Activated CD4-positive, alpha-beta memory T cell treated with anti-CD3 and anti-CD28 coated beads, Interleukin-2, amount 10 ng/mL, durations not matched to agents 7 days and 5 days (primary cell): ENCODE measurements around the gene ZNF428. TPM values are rescaled to one million over a fixed set of nuclear protein-coding genes. Genes with fewer than 3 reads are reported as not detected.
"Not testable (repeated sequence)": the region's sequence is repeated elsewhere in the genome, so short reads cannot be mapped to it uniquely, and the experiment has no call there.

Source experiments
- CTCF ChIA-PET: fragments of 350-600 bp; sonication (Branson Sonifier 250); formaldehyde crosslinking; loops from one replicate; lab custom pipeline; 2021; ENCODE audit warnings: antibody characterized with exemption, inconsistent platforms; lab: Charles Lee
- POLR2A ChIA-PET: fragments of 350-600 bp; sonication (Branson Sonifier 250); formaldehyde crosslinking; loops from one replicate; lab custom pipeline; 2021; ENCODE audit warnings: antibody characterized with exemption; lab: Charles Lee
- DNase-seq: peaks from one replicate; pipeline ENCODE4 v3.0.0-alpha.2; 2020
- H3K27ac Mint-ChIP-seq: one replicate; pipeline ENCODE4 v1.8.0; 2021; ENCODE audit warnings: mild to moderate bottlenecking, mixed read lengths
- H3K27me3 Mint-ChIP-seq: one replicate; pipeline ENCODE4 v1.8.0; 2021; ENCODE audit warnings: mixed read lengths
- H3K36me3 Mint-ChIP-seq: one replicate; pipeline ENCODE4 v1.8.0; 2021; ENCODE audit warnings: low read depth, mixed read lengths
- H3K4me1 Mint-ChIP-seq: one replicate; pipeline ENCODE4 v1.8.0; 2021; ENCODE audit warnings: mixed read lengths
- H3K4me3 Mint-ChIP-seq: one replicate; pipeline ENCODE4 v1.8.0; 2021; ENCODE audit warnings: mild to moderate bottlenecking, mixed read lengths
- H3K9me3 Mint-ChIP-seq: one replicate; pipeline ENCODE4 v1.8.0; 2021; ENCODE audit warnings: mixed read lengths
- total RNA-seq, 2 experiments: library from RNA; stranded (reverse); gene quantifications; one replicate each; pipeline ENCODE4 v1.2.3, GENCODE V29; 2021

Gene ZNF428
- total RNA-seq, 2 experiments from 2014 or later, result 19.7 to 20.6 TPM

GRCh38 chr19:43652546-43652874, 33.1 kb upstream of the ZNF428 start:
- POLR2A ChIA-PET, result no interaction called here
- Mint-ChIP-seq H3K4me3 (no peak overlapping the region), H3K36me3 (peaks cover 53% of the 10 kb centered on the region), H3K27ac (no peak overlapping the region), H3K4me1 (peaks cover 4% of the 10 kb centered on the region), H3K9me3 (no peaks in the 10 kb centered on the region), H3K27me3 (no peaks in the 10 kb centered on the region)
- DNase-seq, result no peak
- CTCF ChIA-PET, result interaction anchor here (0.7 to 2.1 kb wide), 4 partner anchors 11 to 117 kb away, joined by 3 to 9 read pairs (median 6); no protein-coding TSS in a partner anchor

- peak; percentile 56 for DNase-seq
- H3K27ac Mint-ChIP-seq, result no peak overlapping the region
- no peak overlapping the region for H3K4me3 Mint-ChIP-seq
- POLR2A ChIA-PET, result no interaction called here
- no peaks in the 10 kb centered on the region for H3K9me3 Mint-ChIP-seq
- no peaks in the 10 kb centered on the region for H3K27me3 Mint-ChIP-seq
- H3K4me1 Mint-ChIP-seq, result peaks cover 4% of the 10 kb centered on the region
- CTCF ChIA-PET, result interaction anchor here (1.3 to 2.1 kb wide), 3 partner anchors 11 to 97 kb away, joined by 5 to 9 read pairs (median 8); no protein-coding TSS in a partner anchor
- peaks cover 54% of the 10 kb centered on the region for H3K36me3 Mint-ChIP-seq
These were observed 32.5 kb upstream of the ZNF428 start for GRCh38 chr19:43651758-43652545.

DNA sequence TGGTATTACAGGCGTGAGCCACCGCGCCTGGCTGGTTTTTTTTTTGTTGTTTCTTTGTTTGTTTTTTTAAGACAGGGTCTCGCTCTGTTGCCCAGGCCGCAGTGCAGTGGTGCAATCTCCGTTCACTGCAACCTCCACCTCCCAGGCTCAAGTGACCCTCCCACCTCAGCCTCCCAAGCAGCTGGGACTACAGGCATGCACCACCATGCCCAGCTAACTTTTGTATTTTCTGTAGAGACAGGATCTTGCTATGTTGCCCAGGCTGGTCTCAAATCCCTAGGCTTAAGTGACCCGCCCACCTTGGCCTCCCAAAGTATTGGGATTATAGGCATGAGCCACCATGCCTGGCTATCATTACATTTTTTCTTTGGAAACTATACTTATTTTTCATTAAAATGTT, 30.8 kb upstream of the ZNF428 start:
- H3K4me3 Mint-ChIP-seq, H3K9me3 Mint-ChIP-seq, DNase-seq, H3K4me1 Mint-ChIP-seq, H3K27ac Mint-ChIP-seq, H3K27me3 Mint-ChIP-seq, POLR2A ChIA-PET: not testable (repeated sequence)
- CTCF ChIA-PET, result interaction anchor here (1.3 kb wide), 1 partner anchor 18 kb away, joined by 4 read pairs; no protein-coding TSS in a partner anchor
- peaks cover 49% of the 10 kb centered on the region for H3K36me3 Mint-ChIP-seq

DNA sequence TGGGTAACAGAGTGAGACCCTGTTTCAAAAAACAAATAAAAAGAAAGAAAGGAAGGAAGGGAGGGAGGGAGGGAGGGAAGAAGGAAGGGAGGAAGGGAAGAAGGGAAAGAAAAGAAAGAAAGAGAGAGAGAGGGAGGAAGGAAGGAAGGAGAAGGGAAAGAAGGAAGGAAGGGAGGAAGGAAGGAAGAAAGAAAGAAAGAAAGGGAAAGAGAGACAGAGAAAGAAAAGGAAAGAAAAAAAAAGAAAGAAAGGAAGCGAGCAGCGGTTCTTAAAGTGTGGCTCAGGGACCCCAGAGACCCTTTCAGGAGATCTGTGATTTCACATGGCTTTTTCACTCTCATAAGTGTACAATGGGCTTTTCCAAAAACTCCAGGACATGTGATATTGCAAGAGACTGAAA, 30.1 kb upstream of the ZNF428 start:
- POLR2A ChIA-PET, result no interaction called here
- Mint-ChIP-seq H3K27ac (no peak overlapping the region), H3K36me3 (peaks cover 44% of the 10 kb centered on the region), H3K4me3 (no peak overlapping the region), H3K27me3 (no peaks in the 10 kb centered on the region), H3K9me3 (no peaks in the 10 kb centered on the region), H3K4me1 (peaks cover 4% of the 10 kb centered on the region)
- no peak for DNase-seq
- CTCF ChIA-PET, result interaction anchor here (1.3 kb wide), 1 partner anchor 19 kb away, joined by 4 read pairs; no protein-coding TSS in a partner anchor

GRCh38 chr19:43648633-43649032, 29.2 kb upstream of the ZNF428 start:
- Mint-ChIP-seq H3K9me3 (no peaks in the 10 kb centered on the region), H3K4me3 (no peak overlapping the region), H3K27ac (no peak overlapping the region), H3K27me3 (peaks cover 2% of the 10 kb centered on the region), H3K4me1 (peaks cover 4% of the 10 kb centered on the region), H3K36me3 (peaks cover 38% of the 10 kb centered on the region)
- POLR2A ChIA-PET, result no interaction called here
- CTCF ChIA-PET, result no interaction called here
- no peak for DNase-seq

- ChIA-PET CTCF (no interaction called here), POLR2A (no interaction called here)
- peaks cover 24% of the 10 kb centered on the region for H3K36me3 Mint-ChIP-seq
- no peak for DNase-seq
- H3K4me1 Mint-ChIP-seq, result peaks cover 9% of the 10 kb centered on the region
- H3K9me3 Mint-ChIP-seq, result no peaks in the 10 kb centered on the region
- H3K27me3 Mint-ChIP-seq, result peaks cover 19% of the 10 kb centered on the region
- no peak overlapping the region for H3K4me3 Mint-ChIP-seq
- no peak overlapping the region for H3K27ac Mint-ChIP-seq
These were observed 24.8 kb upstream of the ZNF428 start for GRCh38 chr19:43644181-43644580.

DNA sequence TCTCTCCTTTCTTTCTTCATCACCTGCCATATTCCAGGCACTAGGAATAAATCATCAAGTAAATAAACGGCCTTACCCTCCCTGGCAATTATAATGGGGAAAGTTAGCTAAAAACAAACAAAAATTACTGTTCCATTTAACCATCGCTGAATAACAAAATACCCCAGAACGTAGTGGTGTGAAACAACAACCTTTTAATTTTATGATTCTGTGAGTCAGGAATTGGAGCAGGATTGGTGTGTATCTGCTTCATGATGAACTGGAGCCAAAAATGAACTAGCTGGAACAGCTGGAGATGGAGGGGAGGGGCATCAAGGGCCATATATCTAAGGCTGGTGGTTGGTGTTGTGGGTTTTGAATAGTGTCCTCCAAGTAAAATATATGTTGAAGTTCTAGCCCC, 23.9 kb upstream of the ZNF428 start:
- H3K27ac Mint-ChIP-seq, result no peak overlapping the region
- no peaks in the 10 kb centered on the region for H3K9me3 Mint-ChIP-seq
- peaks cover 28% of the 10 kb centered on the region for H3K27me3 Mint-ChIP-seq
- peaks cover 14% of the 10 kb centered on the region for H3K4me1 Mint-ChIP-seq
- no peak overlapping the region for H3K4me3 Mint-ChIP-seq
- POLR2A ChIA-PET, result no interaction called here
- DNase-seq, result no peak
- H3K36me3 Mint-ChIP-seq, result peaks cover 20% of the 10 kb centered on the region
- CTCF ChIA-PET, result interaction anchor here (0.8 kb wide), 1 partner anchor 88 kb away, joined by 3 read pairs; no protein-coding TSS in a partner anchor

DNA sequence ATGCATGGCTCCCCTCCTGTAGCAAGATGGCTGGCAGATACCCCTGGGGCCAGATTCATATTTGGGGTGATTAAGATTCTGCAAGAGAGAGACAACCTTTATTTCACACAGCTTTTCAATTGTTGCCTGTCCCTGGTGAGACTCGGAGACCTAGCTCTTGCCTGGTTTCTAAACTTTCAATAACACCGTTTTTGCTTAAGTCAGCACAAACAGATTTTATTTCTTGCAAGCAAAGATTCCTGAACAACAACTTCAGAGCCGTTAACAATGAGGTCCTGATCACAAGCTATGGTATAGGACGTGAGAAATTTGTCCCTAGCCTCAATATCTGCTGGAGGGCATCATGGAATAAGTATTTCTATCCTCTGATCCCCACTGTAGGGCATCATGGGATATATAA, 23.1 kb upstream of the ZNF428 start:
- ChIA-PET POLR2A (no interaction called here), CTCF (no interaction called here)
- H3K27me3 Mint-ChIP-seq, result peaks cover 34% of the 10 kb centered on the region
- peaks cover 14% of the 10 kb centered on the region for H3K4me1 Mint-ChIP-seq
- H3K36me3 Mint-ChIP-seq, result peaks cover 14% of the 10 kb centered on the region
- DNase-seq, result no peak
- H3K27ac Mint-ChIP-seq, result no peak overlapping the region
- no peak overlapping the region for H3K4me3 Mint-ChIP-seq
- H3K9me3 Mint-ChIP-seq, result no peaks in the 10 kb centered on the region

DNA sequence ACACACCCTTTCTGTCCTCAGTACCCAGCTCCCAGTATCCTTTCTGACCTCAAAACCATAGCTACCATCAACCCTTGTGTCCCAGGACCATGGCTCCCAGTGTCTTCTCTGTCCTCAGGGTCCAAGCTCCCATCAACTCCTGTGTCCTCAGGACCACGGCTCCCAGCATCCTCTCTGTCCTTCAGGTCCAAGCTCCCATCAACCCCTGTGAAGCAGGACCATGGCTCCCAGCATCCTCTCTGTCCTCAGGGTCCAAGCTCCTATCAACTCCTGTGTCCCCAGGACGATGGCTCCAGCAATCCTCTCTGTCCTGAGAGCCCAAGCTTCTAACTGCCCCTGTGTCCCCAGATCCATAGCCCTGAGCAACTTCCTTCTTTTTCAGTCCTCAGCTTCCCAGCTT, 21.9 kb upstream of the ZNF428 start:
- ChIA-PET POLR2A (interaction anchor here (1.1 kb wide), 1 partner anchor 15 kb away, joined by 3 read pairs; no protein-coding TSS in a partner anchor), CTCF (interaction anchor here (0.9 to 1.9 kb wide), 3 partner anchors 11 to 209 kb away, joined by 3 to 5 read pairs (median 3); no protein-coding TSS in a partner anchor)
- no peak for DNase-seq
- H3K27me3 Mint-ChIP-seq, result peaks cover 42% of the 10 kb centered on the region
- peak overlapping the region; percentile 24 for H3K4me3 Mint-ChIP-seq
- H3K27ac Mint-ChIP-seq, result no peak overlapping the region
- H3K36me3 Mint-ChIP-seq, result peaks cover 4% of the 10 kb centered on the region
- peaks cover 14% of the 10 kb centered on the region for H3K4me1 Mint-ChIP-seq
- H3K9me3 Mint-ChIP-seq, result no peaks in the 10 kb centered on the region

DNA sequence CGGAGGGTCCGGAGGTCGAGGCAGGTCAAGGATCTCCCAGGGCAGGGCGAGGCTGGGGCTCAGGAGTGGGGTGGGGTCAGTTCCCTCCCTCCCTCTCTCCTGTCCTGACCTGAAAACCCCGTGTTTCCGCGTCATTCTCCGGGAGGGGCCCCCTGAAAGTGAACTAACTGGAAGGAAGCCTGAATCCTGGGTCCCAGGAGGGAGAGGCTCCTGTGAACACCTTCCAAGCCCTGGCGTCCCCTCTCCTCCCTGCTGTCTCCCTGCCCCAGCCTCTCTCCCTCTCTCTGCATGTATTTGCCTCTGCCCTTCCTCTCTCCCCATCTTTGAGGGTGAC, 21.0 kb upstream of the ZNF428 start:
- H3K9me3 Mint-ChIP-seq, result no peaks in the 10 kb centered on the region
- ChIA-PET POLR2A (interaction anchor here (1.1 kb wide), 1 partner anchor 14 kb away, joined by 3 read pairs; no protein-coding TSS in a partner anchor), CTCF (interaction anchor here (1.5 to 1.9 kb wide), 2 partner anchors 12 to 28 kb away, joined by 3 to 5 read pairs; no protein-coding TSS in a partner anchor)
- no peak for DNase-seq
- H3K4me1 Mint-ChIP-seq, result peaks cover 14% of the 10 kb centered on the region
- peak overlapping the region; percentile 66 for H3K4me3 Mint-ChIP-seq
- peaks cover 43% of the 10 kb centered on the region for H3K27me3 Mint-ChIP-seq
- H3K36me3 Mint-ChIP-seq, result no peaks in the 10 kb centered on the region
- no peak overlapping the region for H3K27ac Mint-ChIP-seq

DNA sequence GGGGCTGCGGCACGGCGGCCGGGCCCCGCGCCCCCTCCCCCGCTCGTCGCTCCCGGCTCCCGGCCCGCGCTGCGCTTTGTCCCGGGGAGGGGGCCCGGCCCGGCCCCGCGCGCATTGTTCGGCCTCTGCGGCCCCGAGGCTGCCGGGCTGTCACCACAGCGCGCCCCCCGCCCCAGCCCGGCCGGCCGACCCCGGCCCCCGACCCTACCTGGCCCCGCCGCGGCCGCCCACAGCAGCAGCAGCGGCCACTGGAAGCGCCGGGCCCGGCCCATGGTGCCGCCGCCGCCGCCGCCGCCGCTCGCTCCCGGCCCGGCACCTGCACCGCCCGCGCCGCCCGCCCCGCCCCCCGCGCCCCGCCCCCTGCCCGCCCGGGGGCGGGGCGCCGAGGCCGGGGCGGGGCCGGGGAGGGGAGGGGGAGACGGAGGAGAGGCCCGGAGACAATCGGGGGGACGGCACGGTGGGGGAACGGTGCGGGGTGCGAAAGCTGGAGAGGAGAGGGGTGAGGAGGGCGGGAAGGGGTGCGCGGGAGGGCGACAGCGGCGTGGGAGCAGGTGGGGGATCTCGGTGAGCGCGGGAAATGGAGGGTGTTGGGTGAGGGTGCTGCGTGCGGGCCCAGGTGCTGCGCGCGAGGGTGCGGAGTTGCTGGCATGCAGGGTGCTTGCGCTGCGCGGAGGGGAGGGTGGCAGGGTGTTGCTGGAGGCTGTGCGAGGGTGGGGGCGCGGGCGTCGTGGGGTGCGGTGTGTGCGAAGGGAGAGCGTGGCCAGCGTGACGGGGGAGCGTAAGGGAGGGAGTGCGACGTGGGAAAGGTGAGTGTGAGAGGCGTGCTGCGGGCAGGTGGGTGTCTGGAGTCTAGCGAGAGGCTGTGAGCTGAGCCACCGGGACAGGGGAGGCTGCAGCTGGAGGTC, 20.3 kb upstream of the ZNF428 start, which contains the start of gene CADM4:
Gene CADM4 (minus strand): TSS at position 332 of the 905 bp plus-strand sequence. CDS start 60 bp downstream, at position 272.
- H3K4me3 Mint-ChIP-seq, result peak within 1 kb of the TSS; percentile 68
- no peaks in the 10 kb centered on the region for H3K36me3 Mint-ChIP-seq
- no peak within 1 kb of the TSS for H3K27ac Mint-ChIP-seq
- ChIA-PET POLR2A (interaction anchor here (1.1 kb wide), 1 partner anchor 14 kb away, joined by 3 read pairs; no protein-coding TSS in a partner anchor), CTCF (interaction anchor here (1.5 kb wide), 1 partner anchor 28 kb away, joined by 3 read pairs; no protein-coding TSS in a partner anchor)
- DNase-seq, result peak; percentile 47
- H3K9me3 Mint-ChIP-seq, result no peaks in the 10 kb centered on the region
- H3K4me1 Mint-ChIP-seq, result peaks cover 14% of the 10 kb centered on the region
- H3K27me3 Mint-ChIP-seq, result peaks cover 46% of the 10 kb centered on the region

- peaks cover 43% of the 10 kb centered on the region for H3K27me3 Mint-ChIP-seq
- POLR2A ChIA-PET, result no interaction called here
- CTCF ChIA-PET, result no interaction called here
- H3K4me1 Mint-ChIP-seq, result peaks cover 14% of the 10 kb centered on the region
- H3K4me3 Mint-ChIP-seq, result peak overlapping the region; percentile 68
- no peak for DNase-seq
- no peak overlapping the region for H3K27ac Mint-ChIP-seq
- no peaks in the 10 kb centered on the region for H3K9me3 Mint-ChIP-seq
- no peaks in the 10 kb centered on the region for H3K36me3 Mint-ChIP-seq
These were observed 19.6 kb upstream of the ZNF428 start for GRCh38 chr19:43638995-43639518.
